Peyer's patch (tissue), 4 donors: ENCODE results near the gene SPART. TPM values are rescaled to one million over a fixed set of nuclear protein-coding genes. Genes with fewer than 3 reads are reported as not detected.

Experiments used
- DNase-seq, 3 donors: peaks; one replicate each; pipeline ENCODE4 v3.0.0-alpha.2; 2017 to 2019
- H3K27ac ChIP-seq, 4 donors: fragments of 200-600 bp; sonication (generic); one replicate each; pipeline ENCODE4 v1.5.1; 2016 to 2019
- H3K27me3 ChIP-seq, 2 donors: fragments of 200-600 bp; sonication (generic); one replicate each; pipeline ENCODE4 v1.5.1; 2019
- H3K36me3 ChIP-seq, 3 donors: fragments of 200-600 bp; sonication (generic); one replicate each; pipeline ENCODE4 v1.5.1; 2016 to 2019
- H3K4me1 ChIP-seq, 4 donors: fragments of 200-600 bp; sonication (generic); one replicate each; pipeline ENCODE4 v1.5.1; 2016 to 2019
- H3K4me3 ChIP-seq, 4 donors: fragments of 200-600 bp; sonication (generic); 1 replicate in 3 of 4; 2 replicates in 1 of 4; pipeline ENCODE4 v1.5.1; 2016 to 2019; ENCODE audit warnings: mild to moderate bottlenecking in 1 of 4
- H3K9me3 ChIP-seq, 4 donors: fragments of 200-600 bp; sonication (generic); one replicate each; pipeline ENCODE4 v1.5.1; 2016 to 2019; ENCODE audit warnings: mild to moderate bottlenecking in 1 of 4
- POLR2A ChIP-seq, 2 donors: fragments of 450-650 bp; IDR thresholded peaks; one replicate each; pipeline ENCODE4 v1.5.1; 2017; ENCODE audit warnings: antibody characterized with exemption in 2 of 2, mild to moderate bottlenecking in 2 of 2, moderate library complexity in 2 of 2
- total RNA-seq, 4 donors: library from RNA; depleted of rRNA; stranded (reverse); fragments of >200 nt; gene quantifications; one replicate each; pipeline ENCODE4 v1.1.0, GENCODE V29; 2016
- TF ChIP-seq, protein P1 (sequence below), 6 experiments: fragments of 450-650 bp in 4 of 6; fragments of 200-600 bp in 2 of 6; sonication (generic) in 1 of 6; IDR thresholded peaks; one replicate each; pipeline ENCODE4 v1.5.1; 2017 to 2019; ENCODE audit warnings: antibody characterized with exemption in 6 of 6, mild to moderate bottlenecking in 3 of 6, moderate library complexity in 1 of 6

SPART gene
- total RNA-seq, 4 donors from 2014 or later, result 6.8 to 34.7 (median 14.5) TPM

DNA sequence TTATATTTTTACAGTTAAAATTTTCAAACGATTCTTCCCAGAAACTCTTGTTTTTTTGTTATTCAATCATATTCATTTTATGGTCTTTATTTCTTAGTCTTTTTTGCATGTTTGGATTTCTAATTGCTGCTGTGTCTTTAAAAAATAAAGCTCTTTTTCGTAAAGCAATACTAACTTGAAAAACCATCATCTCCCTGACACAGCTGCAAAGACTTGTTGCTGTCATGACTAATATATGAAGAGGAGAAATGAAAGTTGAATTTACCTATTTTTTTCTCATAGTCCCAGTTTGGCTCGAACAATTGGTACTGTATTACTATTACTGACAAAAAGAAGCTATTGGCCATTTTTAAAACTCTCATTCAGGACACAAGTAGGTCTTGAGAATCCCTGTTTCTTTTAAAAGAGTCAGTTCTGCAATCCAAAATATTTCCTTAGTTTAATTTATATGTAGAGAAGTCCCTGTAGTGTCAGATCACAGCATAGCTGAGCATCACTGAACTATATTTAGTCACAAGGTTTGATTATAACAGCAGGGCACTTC, 12.1 kb upstream of the SPART start:
- no peak overlapping the region for H3K4me3 ChIP-seq
- no peaks in the 10 kb centered on the region for H3K36me3 ChIP-seq
- no peak for DNase-seq
- H3K4me1 ChIP-seq, result no peaks in the 10 kb centered on the region
- TF ChIP-seq, protein P1, sequence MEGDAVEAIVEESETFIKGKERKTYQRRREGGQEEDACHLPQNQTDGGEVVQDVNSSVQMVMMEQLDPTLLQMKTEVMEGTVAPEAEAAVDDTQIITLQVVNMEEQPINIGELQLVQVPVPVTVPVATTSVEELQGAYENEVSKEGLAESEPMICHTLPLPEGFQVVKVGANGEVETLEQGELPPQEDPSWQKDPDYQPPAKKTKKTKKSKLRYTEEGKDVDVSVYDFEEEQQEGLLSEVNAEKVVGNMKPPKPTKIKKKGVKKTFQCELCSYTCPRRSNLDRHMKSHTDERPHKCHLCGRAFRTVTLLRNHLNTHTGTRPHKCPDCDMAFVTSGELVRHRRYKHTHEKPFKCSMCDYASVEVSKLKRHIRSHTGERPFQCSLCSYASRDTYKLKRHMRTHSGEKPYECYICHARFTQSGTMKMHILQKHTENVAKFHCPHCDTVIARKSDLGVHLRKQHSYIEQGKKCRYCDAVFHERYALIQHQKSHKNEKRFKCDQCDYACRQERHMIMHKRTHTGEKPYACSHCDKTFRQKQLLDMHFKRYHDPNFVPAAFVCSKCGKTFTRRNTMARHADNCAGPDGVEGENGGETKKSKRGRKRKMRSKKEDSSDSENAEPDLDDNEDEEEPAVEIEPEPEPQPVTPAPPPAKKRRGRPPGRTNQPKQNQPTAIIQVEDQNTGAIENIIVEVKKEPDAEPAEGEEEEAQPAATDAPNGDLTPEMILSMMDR (IDR thresholded peaks at IDR 0.05), result no peak
- no peak for TF ChIP-seq POLR2A (IDR thresholded peaks at IDR 0.05)
- H3K27ac ChIP-seq, result no peak overlapping the region
- no peaks in the 10 kb centered on the region for H3K27me3 ChIP-seq
- no peaks in the 10 kb centered on the region for H3K9me3 ChIP-seq

DNA sequence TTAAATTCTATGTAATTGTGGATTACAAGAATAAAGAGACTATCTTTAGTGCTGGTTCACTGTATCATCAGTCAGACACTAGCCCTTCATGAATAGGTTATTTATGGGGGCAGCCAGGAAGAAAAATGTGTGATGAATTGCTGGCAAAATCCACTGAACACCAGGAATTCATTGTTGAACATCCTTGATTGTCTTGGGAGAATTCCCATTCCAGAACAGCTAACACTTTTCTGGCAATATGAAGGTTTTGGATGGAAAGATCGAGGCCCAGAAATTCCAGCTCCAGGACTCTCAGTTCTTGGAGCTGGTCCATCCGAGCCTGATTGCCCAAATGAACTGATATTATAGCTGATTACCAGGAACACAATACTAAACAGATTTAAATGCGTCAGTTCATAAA, 11.5 kb upstream of the SPART start:
- H3K27ac ChIP-seq, result no peak overlapping the region
- H3K27me3 ChIP-seq, result no peaks in the 10 kb centered on the region
- H3K36me3 ChIP-seq, result no peaks in the 10 kb centered on the region
- H3K4me3 ChIP-seq, result no peak overlapping the region
- TF ChIP-seq, protein P1 (IDR thresholded peaks at IDR 0.05), result no peak
- no peak for TF ChIP-seq POLR2A (IDR thresholded peaks at IDR 0.05)
- DNase-seq, result no peak
- no peaks in the 10 kb centered on the region for H3K4me1 ChIP-seq
- no peaks in the 10 kb centered on the region for H3K9me3 ChIP-seq

DNA sequence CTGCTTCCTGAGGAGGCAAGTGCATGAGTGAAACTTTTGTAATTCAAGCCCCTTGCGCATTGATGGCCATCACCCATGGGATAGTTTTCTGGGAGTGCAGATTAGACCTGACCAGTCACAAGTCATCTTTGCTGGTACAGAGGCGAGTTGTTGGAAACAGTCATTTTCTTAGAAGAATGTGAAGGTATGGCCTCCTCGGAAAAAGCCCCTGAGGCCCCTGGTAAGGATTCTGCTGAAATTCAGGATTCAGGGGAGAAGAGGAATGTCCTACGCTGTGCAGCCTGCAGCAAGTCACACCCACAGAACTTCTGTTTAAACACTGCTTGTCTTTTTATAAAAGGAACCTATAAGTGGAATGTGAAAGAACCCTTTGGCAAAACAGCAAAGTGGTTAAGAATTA, 11.0 kb upstream of the SPART start:
- H3K4me1 ChIP-seq, result no peaks in the 10 kb centered on the region
- H3K36me3 ChIP-seq, result no peaks in the 10 kb centered on the region
- no peak overlapping the region for H3K4me3 ChIP-seq
- H3K27ac ChIP-seq, result no peak overlapping the region
- H3K27me3 ChIP-seq, result no peaks in the 10 kb centered on the region
- TF ChIP-seq, protein P1 (IDR thresholded peaks at IDR 0.05), result no peak
- TF ChIP-seq POLR2A (IDR thresholded peaks at IDR 0.05), result no peak
- H3K9me3 ChIP-seq, result no peaks in the 10 kb centered on the region
- no peak for DNase-seq

DNA sequence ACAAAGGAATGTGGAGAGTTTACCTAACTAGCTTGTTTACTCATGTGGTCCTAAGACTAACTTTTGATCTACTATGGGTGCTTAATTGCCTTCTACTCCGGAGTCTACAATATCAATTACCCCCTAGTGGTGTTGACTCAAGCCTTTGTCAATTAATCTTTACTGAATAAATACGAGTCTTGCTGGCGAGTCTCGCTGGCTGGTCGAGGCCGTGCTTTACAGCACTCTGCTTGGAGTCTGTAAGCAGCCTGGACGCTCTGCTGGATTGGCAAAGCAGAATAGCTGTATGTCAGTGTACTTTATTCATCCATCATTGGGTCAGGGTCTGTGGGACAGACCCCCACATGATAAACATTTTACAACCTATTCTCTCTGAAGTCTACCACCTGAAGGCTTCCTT, 9.9 kb upstream of the SPART start:
- TF ChIP-seq POLR2A (IDR thresholded peaks at IDR 0.05), result no peak
- TF ChIP-seq, protein P1 (IDR thresholded peaks at IDR 0.05), result no peak
- H3K9me3 ChIP-seq, result no peaks in the 10 kb centered on the region
- H3K36me3 ChIP-seq, result no peaks in the 10 kb centered on the region
- DNase-seq, result no peak
- H3K4me3 ChIP-seq, result no peak overlapping the region
- H3K4me1 ChIP-seq, result no peaks in the 10 kb centered on the region
- H3K27ac ChIP-seq, result no peak overlapping the region
- no peaks in the 10 kb centered on the region for H3K27me3 ChIP-seq

DNA sequence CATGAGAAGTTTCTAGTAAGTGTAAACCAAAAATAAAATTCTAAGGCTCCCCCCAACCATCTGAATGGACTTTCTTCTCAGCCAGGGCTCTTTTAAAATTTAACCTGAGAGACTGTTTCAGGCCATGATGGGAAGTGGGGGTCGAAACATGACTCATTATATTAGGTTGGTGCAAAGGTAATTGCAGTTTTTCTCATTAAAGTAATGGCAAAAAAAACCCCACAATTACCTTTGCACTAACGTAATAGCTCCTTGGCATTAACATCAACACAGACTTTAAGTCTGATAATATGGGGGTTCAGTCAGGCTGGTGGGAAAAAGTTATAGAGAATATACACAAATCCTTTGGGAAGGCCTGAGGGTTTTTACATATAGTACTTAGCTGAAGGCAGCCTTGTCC, 9.4 kb upstream of the SPART start:
- no peaks in the 10 kb centered on the region for H3K4me1 ChIP-seq
- TF ChIP-seq POLR2A (IDR thresholded peaks at IDR 0.05), result no peak
- H3K4me3 ChIP-seq, result no peak overlapping the region
- H3K36me3 ChIP-seq, result no peaks in the 10 kb centered on the region
- H3K27ac ChIP-seq, result no peak overlapping the region
- no peak for DNase-seq
- no peaks in the 10 kb centered on the region for H3K27me3 ChIP-seq
- no peaks in the 10 kb centered on the region for H3K9me3 ChIP-seq

DNA sequence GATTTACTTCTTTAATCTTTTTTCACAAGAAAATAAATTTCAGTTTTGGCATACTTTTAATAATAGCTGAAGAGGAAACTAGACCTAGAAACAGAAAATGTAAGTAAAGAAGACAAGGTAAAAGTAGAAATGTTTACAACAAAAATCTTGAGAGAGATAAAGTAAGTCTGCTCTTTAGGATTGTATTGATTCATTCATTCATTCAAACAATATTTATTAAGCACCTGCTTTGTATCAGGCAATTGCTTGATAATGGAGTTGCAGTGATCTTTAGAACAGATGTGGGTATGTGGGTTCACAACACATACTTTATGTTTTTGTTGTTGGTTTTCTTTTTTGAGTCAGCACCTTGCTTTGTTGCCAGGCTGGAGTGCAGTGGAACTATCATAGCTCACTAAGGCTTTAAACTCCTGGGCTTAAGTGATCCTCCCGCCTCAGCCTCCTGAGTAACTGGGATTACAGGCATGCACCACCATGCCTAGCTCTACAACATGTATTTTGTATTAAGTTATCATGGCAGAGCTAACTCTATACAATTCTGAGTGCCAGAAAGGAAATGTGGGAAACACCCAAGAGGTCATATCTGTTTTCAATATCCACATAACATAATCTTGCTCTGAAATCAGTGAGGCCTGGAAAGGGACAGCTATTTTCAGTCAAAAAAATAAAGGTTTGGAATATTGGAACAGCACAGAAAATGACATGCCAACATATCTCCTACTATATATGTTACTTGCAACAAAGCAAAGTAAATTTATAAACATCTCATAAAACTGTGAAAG, 8.8 kb upstream of the SPART start:
- Histone ChIP-seq H3K9me3 (no peaks in the 10 kb centered on the region), H3K36me3 (no peaks in the 10 kb centered on the region), H3K4me3 (no peak overlapping the region), H3K27me3 (no peaks in the 10 kb centered on the region), H3K27ac (no peak overlapping the region), H3K4me1 (no peaks in the 10 kb centered on the region)
- no peak for DNase-seq
- TF ChIP-seq, protein P1 (IDR thresholded peaks at IDR 0.05), result no peak
- TF ChIP-seq POLR2A (IDR thresholded peaks at IDR 0.05), result no peak
